IPS-NIHi11 (cell line): Measurements from ENCODE around the gene REG3A.

Experiments used
- DNase-seq: peaks from one replicate; pipeline ENCODE4 v3.0.0; 2012; ENCODE audit warnings: mixed read lengths, low spot score

Gene REG3A

GRCh38 chr2:79120194-79120713 lies 39.3 kb downstream of the REG3A start, which contains the start of gene REG1A:
Gene REG1A (plus strand): TSS chr2:79120488. CDS start chr2:79120862, 374 bp downstream.
- DNase-seq = no peak

DNA sequence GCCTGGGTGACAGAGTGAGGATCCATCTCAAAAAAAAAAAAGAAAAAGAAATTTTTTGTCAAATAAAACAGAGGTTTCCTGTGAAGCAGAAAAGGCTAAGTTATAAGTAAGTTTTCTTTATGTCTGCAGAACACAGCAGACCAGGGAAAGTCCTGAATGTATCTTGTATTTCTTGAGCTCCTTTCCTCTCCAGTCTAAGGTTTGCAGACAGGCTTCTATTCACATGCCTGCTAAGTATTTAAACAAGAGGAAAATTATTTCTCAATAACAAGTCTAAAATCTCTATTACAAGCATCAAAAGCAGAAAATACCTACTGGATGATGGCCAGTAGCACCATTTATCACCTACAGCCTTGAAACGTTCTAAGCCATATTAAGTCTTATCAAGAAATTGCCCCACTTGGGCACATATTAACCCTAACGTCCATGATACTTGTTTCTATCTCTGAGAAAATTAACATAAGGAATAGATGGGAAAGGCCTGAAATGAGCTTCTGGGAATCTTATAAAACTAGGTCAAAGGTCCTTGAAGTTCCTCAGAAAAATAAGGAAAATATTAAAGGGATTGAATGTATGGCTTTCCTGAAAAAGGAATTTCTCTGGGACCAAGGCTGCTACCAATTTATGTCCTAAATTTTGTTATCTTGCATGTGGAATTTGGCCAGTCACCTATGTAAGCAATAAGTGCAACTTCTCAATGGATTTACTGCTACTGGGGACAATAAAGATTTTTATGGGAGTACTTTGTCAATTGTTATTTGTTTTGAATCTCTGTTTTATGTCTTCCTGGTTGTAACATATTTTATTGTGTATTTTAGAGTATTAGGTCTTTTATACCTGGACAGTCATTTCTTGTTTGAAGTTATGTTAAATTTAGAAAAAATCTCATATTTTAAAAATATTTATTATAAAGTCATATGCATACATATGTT lies 42.3 kb downstream of the REG3A start:
- no peak for DNase-seq

DNA sequence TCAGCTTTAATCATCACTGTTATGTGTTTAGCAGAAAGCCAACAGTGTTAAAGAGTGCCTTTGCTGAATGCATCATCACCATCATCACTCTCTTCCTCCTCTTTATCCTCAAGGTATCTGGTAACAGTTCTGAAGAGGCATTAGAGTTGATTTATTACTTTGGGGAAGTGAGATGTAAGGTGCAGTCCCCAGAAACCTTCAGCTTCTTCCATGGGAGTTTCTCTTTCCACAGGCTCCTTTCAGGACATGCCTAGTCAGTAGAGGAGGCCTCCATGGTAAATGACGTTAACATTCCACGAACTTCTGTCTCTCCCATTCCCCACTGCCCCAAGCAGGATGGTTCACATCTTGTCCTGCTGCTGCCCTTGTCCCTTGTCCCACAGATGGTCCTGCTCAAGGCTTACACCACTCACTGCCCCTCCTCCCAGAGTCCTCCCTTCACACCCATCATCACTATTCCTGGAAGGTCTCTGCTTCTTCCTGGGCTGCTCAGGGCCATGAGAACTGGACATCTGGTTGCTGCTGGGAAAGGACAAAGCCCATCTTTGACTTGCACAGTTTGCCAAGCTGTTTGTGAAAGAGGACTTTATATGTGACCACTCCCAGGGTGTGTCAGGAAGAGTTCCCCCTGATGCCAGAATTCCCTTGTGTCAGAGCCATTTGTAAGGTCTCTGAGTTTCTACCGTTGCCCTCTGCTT lies 44.6 kb downstream of the REG3A start:
- no peak for DNase-seq

GRCh38 chr2:79112269-79112668 lies 47.3 kb downstream of the REG3A start:
- DNase-seq = no peak
